ENCODE results near the gene LRRC26. TPM values are rescaled to one million over a fixed set of nuclear protein-coding genes. Genes with fewer than 3 reads are reported as not detected.
"Not testable (repeated sequence)": the region's sequence is repeated elsewhere in the genome, so short reads cannot be mapped to it uniquely, and the experiment has no call there.

Gene LRRC26
- total RNA-seq, 1 donor from 2014 or later, result not detected

DNA sequence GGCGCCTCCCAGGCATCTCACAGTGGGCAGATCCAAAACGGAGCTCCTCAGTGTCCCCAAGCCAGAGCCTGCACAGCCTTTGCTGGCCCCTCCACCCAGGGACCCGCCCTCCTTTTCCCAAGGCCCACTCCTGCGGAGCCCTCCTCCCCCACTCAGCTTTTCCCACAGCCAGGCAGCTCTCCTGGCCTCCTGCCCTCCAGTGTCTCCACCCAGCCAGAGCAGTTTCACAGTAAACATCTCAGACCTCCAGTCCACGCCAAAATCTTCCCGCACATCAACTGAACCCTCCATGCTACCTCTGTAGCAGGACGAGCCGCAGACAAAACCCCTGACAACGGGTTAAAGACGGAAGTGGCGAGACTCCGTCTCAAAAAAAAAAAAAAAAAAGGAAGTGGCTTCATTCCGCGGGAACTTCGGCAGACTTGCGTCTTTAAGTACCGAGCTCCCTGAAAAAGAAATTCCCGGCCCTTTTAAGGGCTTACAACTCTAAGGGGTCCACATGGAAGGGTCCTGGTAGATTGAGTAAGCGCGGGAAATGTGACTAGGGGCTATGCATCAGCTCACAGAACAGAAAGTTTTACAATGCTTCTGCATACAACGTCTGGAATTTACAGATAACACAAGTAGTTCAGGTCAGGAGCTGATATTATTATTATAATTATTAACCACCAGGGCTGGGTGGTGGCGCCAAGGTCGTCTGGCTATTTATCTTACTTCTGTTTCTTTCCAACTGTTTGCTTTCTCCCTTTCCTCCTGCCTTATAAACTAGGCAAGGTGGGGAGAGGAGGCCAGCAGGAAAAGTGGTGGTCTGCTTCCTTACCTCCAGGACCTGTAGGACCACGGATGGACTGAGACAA, 42.3 kb downstream of the LRRC26 start:
- no peaks in the 10 kb centered on the region for H3K27me3 ChIP-seq
- no peak for DNase-seq (ENCODE audit: low spot score in 2 of 2)
- peaks cover 7 to 12% of the 10 kb centered on the region in 2 donors for H3K4me1 ChIP-seq
- intact Hi-C loops (cut with DNase I), result no loop called here
- H3K4me3 ChIP-seq, result peak overlapping the region; percentile 44 to 81
- no peaks in the 10 kb centered on the region for H3K36me3 ChIP-seq
- H3K9me3 ChIP-seq, result no peaks in the 10 kb centered on the region
- TF ChIP-seq, protein P1, sequence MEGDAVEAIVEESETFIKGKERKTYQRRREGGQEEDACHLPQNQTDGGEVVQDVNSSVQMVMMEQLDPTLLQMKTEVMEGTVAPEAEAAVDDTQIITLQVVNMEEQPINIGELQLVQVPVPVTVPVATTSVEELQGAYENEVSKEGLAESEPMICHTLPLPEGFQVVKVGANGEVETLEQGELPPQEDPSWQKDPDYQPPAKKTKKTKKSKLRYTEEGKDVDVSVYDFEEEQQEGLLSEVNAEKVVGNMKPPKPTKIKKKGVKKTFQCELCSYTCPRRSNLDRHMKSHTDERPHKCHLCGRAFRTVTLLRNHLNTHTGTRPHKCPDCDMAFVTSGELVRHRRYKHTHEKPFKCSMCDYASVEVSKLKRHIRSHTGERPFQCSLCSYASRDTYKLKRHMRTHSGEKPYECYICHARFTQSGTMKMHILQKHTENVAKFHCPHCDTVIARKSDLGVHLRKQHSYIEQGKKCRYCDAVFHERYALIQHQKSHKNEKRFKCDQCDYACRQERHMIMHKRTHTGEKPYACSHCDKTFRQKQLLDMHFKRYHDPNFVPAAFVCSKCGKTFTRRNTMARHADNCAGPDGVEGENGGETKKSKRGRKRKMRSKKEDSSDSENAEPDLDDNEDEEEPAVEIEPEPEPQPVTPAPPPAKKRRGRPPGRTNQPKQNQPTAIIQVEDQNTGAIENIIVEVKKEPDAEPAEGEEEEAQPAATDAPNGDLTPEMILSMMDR (IDR thresholded peaks at IDR 0.05), result no peak
- H3K27ac ChIP-seq, result peak overlapping the region; percentile 43 to 45

DNA sequence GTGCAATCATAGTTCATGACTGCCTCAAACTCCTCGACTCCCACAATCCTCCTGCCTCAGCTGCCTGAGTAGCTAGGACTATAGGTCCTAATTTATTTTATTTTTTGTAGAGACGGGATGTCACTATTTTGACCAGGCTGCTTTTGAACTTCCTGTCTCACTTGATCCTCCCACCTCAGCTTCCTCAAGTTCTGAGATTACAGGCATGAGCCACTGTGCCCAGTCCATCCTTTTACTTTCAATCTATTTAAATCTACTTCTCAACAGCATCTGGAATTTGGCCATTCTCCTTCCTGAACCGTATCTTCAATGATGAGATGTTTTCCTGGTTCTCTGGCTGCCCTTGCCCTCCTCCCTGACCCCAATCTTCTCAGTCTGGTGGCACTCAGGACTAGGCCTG, 43.1 kb downstream of the LRRC26 start:
- no peak for DNase-seq (ENCODE audit: low spot score in 2 of 2)
- Histone ChIP-seq H3K27ac (peak overlapping the region; percentile 43 to 45), H3K36me3 (no peaks in the 10 kb centered on the region), H3K27me3 (no peaks in the 10 kb centered on the region), H3K4me1 (peaks cover 7 to 12% of the 10 kb centered on the region in 2 donors), H3K9me3 (no peaks in the 10 kb centered on the region), H3K4me3 (peak overlapping the region in 1 of 2 donors; percentile 81)
- intact Hi-C loops (cut with DNase I), result no loop called here
- TF ChIP-seq, protein P1 (IDR thresholded peaks at IDR 0.05), result no peak

DNA sequence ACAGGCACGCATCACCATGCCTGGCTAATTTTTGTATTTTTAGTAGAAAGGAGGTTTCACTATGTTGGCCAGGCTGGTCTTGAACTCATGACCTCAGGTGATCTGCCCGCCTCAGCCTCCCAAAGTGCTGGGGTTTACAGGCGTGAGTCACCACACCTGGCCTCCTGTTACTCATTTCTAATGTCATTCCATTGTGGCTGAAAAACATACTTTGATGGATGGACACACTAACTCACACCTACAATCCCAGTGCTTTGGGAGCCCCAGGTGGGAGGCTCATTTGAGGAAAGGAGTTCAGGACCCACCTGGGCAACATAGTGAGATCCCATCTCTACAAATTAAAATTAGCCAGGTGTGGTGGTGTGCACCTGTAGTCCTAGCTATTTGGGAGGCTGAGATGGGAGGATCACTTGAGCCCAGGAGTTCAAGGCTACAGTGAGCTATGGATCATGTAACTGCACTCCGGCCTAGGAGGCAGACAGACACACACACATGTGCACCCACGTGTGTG, 45.8 kb downstream of the LRRC26 start:
- intact Hi-C loops (cut with DNase I); H3K36me3 ChIP-seq; H3K27ac ChIP-seq; H3K27me3 ChIP-seq; H3K4me3 ChIP-seq; H3K9me3 ChIP-seq; DNase-seq (ENCODE audit: low spot score in 2 of 2): not testable (repeated sequence)
- H3K4me1 ChIP-seq, result peaks cover 7 to 12% of the 10 kb centered on the region in 2 donors

DNA sequence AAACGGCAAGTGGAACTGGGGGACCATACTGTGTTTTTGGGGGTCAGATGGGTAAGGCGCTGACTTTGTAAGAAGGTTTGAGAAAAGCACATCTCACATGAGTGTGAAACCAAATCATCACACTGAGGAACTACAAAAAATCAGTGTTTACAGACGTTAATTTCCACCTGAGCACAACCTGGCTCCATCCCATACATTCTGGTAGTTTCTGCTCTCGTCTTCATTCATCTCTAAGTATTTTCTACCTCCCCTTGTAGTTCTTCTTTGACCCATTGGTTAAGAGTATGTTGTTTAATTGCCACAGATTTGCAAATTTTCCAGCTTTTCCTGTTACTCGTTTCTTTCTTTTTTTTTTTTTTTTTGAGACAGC, 46.4 kb downstream of the LRRC26 start:
- Histone ChIP-seq H3K9me3 (no peaks in the 10 kb centered on the region), H3K4me1 (peaks cover 5 to 8% of the 10 kb centered on the region in 2 donors), H3K4me3 (no peak overlapping the region), H3K27ac (no peak overlapping the region), H3K27me3 (no peaks in the 10 kb centered on the region), H3K36me3 (no peaks in the 10 kb centered on the region)
- DNase-seq (ENCODE audit: low spot score in 2 of 2), result no peak
- TF ChIP-seq, protein P1 (IDR thresholded peaks at IDR 0.05), result no peak
- intact Hi-C loops (cut with DNase I), result no loop called here

DNA sequence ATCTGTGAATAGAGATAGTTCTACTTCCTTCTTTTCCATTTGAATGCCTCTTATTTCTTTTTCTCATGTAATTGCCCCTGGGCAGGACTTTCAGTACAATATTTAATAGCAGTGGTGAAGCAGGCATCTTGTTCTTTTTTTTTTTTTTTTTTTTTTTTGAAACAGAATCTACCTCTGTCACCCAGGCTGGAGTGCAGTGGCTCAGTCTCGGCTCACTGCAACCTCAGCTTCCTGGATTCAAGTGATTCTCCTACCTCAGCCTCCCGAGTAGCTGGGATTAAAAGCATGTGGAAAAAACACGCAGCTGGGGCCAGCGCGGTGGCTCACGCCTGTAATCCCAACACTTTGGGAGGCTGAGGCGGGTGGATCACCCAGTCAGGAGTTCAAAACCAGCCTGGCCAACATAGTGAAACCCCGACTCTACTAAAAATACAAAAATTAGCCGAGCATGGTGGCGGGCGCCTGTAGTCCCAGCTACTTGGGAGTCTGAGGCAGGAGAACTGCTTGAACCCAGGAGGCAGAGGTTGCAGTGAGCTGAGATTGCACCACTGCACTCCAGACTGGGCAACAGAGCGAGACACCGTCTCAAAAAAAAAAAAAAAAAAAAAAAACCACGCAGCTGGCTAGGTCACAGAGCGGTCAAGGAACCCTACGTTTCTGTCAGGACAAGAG, 46.9 kb downstream of the LRRC26 start:
- H3K36me3 ChIP-seq; H3K4me3 ChIP-seq; DNase-seq (ENCODE audit: low spot score in 2 of 2); H3K9me3 ChIP-seq; intact Hi-C loops (cut with DNase I); H3K27me3 ChIP-seq; H3K27ac ChIP-seq; H3K4me1 ChIP-seq: not testable (repeated sequence)

DNA sequence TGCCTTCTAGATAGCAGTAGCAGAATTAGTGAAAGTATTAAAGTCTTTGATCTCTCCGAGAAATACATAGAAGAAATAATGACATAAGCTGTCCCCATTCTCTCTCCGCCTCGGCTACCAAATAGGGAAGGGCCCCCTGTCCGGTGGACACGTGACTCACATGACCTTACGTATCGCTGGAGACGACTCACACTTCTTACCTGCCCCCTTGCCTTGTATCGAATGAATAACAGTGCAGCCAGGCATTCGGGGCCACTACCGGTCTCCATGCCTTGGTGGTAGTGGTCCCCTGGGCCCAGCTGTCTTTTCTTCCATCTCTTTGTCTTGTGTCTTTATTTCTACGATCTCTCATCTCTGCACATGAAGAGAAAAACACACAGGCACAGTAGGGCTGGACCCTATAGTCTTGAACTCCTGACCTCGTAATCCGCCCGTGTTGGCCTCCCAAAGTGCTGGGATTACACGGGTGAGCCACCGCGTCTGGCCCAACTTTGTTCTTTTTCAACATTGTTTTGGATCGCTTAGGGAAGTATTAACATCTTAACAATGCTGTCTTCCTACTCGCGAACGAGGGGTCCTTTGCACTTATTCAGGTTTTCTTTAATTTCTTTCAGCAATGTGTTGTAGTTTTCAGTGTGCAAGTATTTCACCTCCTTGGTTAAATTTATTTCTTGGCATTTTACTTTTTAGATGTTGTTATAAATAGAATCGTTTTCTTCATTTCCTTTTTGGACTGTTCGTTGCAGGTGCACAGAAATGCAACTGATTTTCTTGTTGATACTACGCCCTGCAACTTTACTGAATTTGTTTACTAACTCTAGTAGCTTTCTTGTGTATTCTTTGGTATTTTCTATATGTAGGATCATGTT, 47.7 kb downstream of the LRRC26 start:
- H3K4me3 ChIP-seq; H3K27me3 ChIP-seq; intact Hi-C loops (cut with DNase I): not testable (repeated sequence)

More for the DNA sequence above, 47.7 kb downstream of the LRRC26 start:
- DNase-seq (ENCODE audit: low spot score in 2 of 2); H3K36me3 ChIP-seq; H3K27ac ChIP-seq; H3K4me1 ChIP-seq; H3K9me3 ChIP-seq: not testable (repeated sequence)

Other genes starting within 250 kb of the LRRC26 start
- gene FBXW5, start 225.3 kb downstream of the LRRC26 start, total RNA-seq, result 421 TPM
- gene C8G, start 224.8 kb downstream of the LRRC26 start, total RNA-seq, result 8.6 TPM
- not detected for gene LCN12, start 217.8 kb downstream of the LRRC26 start, total RNA-seq
- gene PTGDS, start 192.5 kb downstream of the LRRC26 start, total RNA-seq, result 68.3 TPM
- not detected for gene LCNL1, start 187.1 kb downstream of the LRRC26 start, total RNA-seq
- 87.0 TPM for gene PAXX, start 177.6 kb downstream of the LRRC26 start, total RNA-seq
- 2.8 TPM for gene CLIC3, start 173.5 kb downstream of the LRRC26 start, total RNA-seq
- gene ABCA2, start 141.8 kb downstream of the LRRC26 start, total RNA-seq, result 102 TPM
- gene FUT7, start 138.0 kb downstream of the LRRC26 start, total RNA-seq, result not detected
- gene NPDC1, start 123.9 kb downstream of the LRRC26 start, total RNA-seq, result 579 TPM
- not detected for gene ENTPD2, start 116.0 kb downstream of the LRRC26 start, total RNA-seq
- gene SAPCD2, start 99.5 kb downstream of the LRRC26 start, total RNA-seq, result 8.7 TPM
- 17.1 TPM for gene UAP1L1, start 92.5 kb downstream of the LRRC26 start, total RNA-seq
- gene MAN1B1, start 83.1 kb downstream of the LRRC26 start, total RNA-seq, result 85.3 TPM
- 176 TPM for gene DPP7, start 55.3 kb downstream of the LRRC26 start, total RNA-seq
- not detected for gene GRIN1, start 30.9 kb downstream of the LRRC26 start, total RNA-seq
- gene TMEM210, start 2.0 kb upstream of the LRRC26 start, total RNA-seq, result not detected
- 24.1 TPM for gene ANAPC2, start 18.5 kb upstream of the LRRC26 start, total RNA-seq
- 123 TPM for gene SSNA1, start 18.6 kb upstream of the LRRC26 start, total RNA-seq
- 2.8 TPM for gene TPRN, start 30.7 kb upstream of the LRRC26 start, total RNA-seq
- 24.3 TPM for gene TMEM203, start 35.6 kb upstream of the LRRC26 start, total RNA-seq
- 27.0 TPM for gene NDOR1, start 35.6 kb upstream of the LRRC26 start, total RNA-seq
- gene RNF208, start 52.2 kb upstream of the LRRC26 start, total RNA-seq, result 6.7 TPM
- not detected for gene CYSRT1, start 55.1 kb upstream of the LRRC26 start, total RNA-seq
- not detected for gene RNF224, start 57.5 kb upstream of the LRRC26 start, total RNA-seq
- not detected for gene SLC34A3, start 60.9 kb upstream of the LRRC26 start, total RNA-seq
- 403 TPM for gene TUBB4B, start 71.2 kb upstream of the LRRC26 start, total RNA-seq
- not detected for gene STPG3, start 81.2 kb upstream of the LRRC26 start, total RNA-seq
- 71.7 TPM for gene NELFB, start 85.3 kb upstream of the LRRC26 start, total RNA-seq
- 38.3 TPM for gene TOR4A, start 107.7 kb upstream of the LRRC26 start, total RNA-seq
- 51.7 TPM for gene NRARP, start 132.2 kb upstream of the LRRC26 start, total RNA-seq